Gastrocnemius medialis (tissue), 4 donors: ENCODE measurements around the gene GNG3.

Experiments used
- POLR2A ChIP-seq, 2 donors: fragments of 450-650 bp; IDR thresholded peaks; one replicate each; pipeline ENCODE4 v1.6.1; 2017; ENCODE audit warnings: antibody characterized with exemption in 2 of 2, mild to moderate bottlenecking in 2 of 2, moderate library complexity in 2 of 2
- TF ChIP-seq, protein P1 (sequence below), 5 experiments: fragments of 450-650 bp in 3 of 5; fragments of 200-600 bp in 2 of 5; sonication (generic) in 2 of 5; IDR thresholded peaks in 4 of 5; conservative IDR thresholded peaks in 1 of 5; 1 replicate in 4 of 5; 2 replicates in 1 of 5; pipeline ENCODE4 v1.5.1; 2016 to 2019; ENCODE audit warnings: antibody characterized with exemption in 5 of 5, mild to moderate bottlenecking in 3 of 5, moderate library complexity in 3 of 5

DNA sequence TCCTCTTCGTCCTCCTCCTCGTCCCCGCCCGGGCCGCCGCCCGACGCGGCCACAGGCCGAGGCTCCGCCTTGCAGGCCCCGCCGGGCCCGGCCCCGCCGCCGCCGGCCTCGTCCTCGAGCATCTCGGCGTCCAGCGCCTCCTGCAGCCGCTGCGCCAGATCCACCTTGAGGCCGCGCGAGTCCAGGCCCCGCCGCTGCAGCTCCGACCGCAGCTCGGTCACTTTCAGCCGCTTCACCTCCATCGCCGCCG is 19.4 kb downstream of the GNG3 start:
- TF ChIP-seq, protein P1, sequence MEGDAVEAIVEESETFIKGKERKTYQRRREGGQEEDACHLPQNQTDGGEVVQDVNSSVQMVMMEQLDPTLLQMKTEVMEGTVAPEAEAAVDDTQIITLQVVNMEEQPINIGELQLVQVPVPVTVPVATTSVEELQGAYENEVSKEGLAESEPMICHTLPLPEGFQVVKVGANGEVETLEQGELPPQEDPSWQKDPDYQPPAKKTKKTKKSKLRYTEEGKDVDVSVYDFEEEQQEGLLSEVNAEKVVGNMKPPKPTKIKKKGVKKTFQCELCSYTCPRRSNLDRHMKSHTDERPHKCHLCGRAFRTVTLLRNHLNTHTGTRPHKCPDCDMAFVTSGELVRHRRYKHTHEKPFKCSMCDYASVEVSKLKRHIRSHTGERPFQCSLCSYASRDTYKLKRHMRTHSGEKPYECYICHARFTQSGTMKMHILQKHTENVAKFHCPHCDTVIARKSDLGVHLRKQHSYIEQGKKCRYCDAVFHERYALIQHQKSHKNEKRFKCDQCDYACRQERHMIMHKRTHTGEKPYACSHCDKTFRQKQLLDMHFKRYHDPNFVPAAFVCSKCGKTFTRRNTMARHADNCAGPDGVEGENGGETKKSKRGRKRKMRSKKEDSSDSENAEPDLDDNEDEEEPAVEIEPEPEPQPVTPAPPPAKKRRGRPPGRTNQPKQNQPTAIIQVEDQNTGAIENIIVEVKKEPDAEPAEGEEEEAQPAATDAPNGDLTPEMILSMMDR (IDR thresholded peaks at IDR 0.05 in 4 of 5, conservative IDR thresholded peaks at IDR 0.05 in 1 of 5): no peak
- TF ChIP-seq POLR2A (IDR thresholded peaks at IDR 0.05): no peak
